ENCODE data around the gene FOXN4.

- TF ChIP-seq CTCF (IDR thresholded peaks at IDR 0.05) (no peak), POLR2A (IDR thresholded peaks at IDR 0.05) (no peak)
Measured at GRCh38 chr12:109305547-109305946, 3.5 kb downstream of the FOXN4 start.

All from tibial nerve (tissue), 3 donors.